GM18498 (cell line): ENCODE results near the gene KCNG2.

Experiments
- ATAC-seq: cut with Tn5 transposase; IDR thresholded peaks from one replicate; pipeline ENCODE4 v1.9.1; 2021; ENCODE audit warnings: mild to moderate bottlenecking, moderate library complexity; ENCODE audit not compliant: unreplicated experiment

Gene KCNG2

DNA sequence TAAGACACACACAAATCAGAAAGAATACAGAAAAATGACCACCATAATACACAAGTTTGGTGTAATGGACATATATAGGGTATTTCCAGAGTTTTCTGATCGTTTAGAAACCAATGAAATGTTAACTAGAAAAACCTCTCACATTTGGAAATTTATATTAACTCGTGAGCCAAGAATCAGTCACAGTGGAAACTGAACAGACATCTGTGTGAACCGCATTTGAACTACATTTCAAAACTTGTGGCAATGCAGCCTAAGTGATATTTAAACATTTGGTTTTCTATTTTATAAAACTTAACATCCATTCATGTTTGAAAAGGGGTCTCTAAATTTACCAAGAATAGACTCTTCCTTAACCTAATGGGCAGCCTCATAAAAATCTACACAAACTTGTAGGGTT is 29.0 kb upstream of the KCNG2 start:
- no peak for ATAC-seq

DNA sequence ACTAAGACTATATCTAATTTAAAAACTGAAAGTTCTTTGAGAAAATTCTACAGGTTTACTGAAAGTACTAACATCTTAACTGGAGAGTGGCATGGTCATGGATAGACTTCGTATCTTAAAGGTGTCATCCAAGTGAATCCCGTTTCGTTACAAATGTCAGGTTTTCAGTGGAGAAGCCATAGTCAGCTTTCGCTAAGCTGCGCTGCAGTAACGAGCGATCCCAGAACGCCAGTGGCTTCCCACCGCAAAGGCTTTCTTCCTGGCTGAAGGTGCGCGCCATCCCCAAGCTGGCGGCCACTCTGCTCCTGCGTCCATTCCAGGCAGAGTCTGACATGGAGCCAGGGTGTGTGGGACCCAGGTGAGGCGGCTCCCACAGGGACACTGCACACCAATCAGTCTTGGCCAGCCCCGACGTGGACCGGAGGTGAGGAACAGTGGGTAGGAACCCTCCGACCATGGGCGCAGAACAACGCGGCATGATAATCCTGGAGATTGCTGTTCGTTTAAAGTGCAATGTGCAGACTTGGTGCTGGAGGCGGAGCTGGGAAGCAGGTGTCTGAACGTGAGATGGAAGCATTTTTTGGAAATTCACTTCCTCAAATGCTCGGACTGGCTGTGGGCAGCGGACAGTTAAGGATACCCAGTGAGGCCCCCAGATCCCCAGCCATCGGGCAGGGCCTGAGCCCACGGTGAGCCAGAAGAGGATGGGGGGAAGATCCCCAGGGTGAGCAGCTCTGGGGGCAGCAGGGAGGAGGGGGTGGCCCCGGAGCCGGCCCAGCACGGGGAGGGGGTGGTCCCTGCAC is 27.8 kb upstream of the KCNG2 start:
- ATAC-seq = no peak

DNA sequence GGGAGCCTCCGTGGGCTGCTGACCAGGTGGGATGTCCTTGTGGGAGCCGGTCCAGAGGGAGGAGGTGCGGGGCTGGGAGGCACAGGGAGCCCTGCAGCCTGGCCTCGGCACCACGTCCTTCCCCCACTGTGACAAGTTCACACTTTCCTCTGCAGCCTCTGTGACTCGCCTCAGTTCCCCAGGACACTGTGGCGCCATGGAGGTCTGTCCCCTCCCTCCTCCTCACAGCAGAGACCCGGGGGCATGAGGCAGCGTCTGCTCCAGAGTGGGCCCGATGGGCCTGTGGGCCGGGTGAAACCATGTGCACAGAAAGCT is 27.3 kb upstream of the KCNG2 start:
- no peak for ATAC-seq

DNA sequence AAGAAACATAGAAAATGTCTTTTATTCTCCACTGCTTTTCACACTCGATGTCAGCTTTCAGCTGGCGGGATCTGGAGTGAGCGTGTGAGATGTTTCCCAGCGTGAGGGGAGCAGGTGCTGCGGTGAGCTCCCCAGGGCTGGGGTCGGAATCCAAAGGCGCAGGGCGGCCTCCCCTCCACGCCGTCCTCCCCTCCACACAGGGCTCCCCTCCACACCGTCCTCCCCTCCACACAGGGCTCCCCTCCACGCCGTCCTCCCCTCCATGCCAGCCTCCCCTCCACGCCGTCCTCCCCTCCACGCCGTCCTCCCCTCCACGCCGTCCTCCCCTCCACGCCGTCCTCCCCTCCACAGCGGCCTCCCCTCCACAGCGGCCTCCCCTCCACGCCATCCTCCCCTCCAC is 26.9 kb upstream of the KCNG2 start:
- no peak for ATAC-seq

DNA sequence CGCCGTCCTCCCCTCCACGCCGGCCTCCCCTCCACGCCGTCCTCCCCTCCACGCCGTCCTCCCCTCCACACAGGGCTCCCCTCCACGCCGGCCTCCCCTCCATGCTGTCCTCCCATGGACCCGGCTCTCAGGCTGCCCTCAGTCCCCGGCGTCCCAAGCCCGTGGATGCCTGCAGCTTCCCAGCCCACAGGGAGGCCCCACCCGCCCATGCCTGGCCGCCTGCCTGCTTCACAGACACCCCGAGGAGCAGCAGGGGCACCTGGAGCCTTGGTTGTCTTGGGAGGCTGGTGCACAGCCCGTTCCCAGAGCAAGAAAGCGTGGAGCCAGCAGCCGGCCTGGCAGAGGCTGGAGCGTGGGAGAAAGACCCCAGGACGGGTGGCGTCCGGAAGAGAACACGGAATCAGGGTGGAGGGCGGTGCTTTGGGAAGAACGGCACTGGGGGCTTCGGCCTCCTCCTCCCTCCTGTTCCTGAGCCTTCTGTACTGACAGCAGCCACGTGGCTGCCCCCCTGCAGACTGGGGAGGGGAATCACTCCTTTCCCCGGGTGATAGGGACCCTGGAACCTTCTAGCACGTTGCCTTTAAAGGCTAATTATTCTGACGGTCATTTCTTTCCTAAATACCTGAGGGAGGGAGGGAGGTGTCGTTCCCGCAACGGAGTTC is 26.2 kb upstream of the KCNG2 start:
- no peak for ATAC-seq

DNA sequence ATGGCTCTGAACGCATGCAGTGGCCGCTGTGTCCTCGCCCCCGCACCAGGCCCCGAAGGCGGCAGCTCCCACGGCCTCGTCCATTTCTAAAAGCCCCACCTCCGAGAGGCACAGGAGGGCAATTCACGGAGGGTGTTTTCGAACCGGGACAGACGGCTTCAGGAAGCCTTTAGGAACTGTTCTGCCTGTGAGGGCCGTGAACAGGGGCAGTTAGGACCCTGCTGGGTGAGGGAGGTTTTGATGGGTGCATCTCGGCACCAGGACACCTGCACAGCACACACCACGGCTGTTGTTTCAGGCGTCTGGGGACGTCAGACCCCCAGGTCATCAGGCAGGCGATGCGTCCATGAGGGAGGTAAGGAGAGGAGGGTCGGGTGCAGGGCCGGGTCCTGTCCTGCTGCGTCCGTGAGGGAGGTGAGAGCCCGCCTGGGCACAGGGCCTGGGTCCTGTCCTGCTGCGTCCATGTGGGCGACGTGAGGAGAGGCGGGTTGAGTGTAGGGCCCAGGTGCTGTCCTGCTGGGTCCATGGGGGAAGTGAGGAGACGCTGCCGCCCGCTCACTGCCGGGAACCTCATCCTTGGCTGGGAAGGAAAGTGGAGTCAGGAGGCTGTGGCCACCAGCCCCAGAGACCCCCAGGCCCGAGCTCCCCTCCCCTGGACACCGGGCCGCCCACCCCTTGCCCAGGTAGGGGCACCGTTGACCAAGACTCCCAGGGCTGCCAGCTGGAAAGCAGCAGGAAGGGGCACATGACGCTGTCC is 25.5 kb upstream of the KCNG2 start:
- no peak for ATAC-seq

DNA sequence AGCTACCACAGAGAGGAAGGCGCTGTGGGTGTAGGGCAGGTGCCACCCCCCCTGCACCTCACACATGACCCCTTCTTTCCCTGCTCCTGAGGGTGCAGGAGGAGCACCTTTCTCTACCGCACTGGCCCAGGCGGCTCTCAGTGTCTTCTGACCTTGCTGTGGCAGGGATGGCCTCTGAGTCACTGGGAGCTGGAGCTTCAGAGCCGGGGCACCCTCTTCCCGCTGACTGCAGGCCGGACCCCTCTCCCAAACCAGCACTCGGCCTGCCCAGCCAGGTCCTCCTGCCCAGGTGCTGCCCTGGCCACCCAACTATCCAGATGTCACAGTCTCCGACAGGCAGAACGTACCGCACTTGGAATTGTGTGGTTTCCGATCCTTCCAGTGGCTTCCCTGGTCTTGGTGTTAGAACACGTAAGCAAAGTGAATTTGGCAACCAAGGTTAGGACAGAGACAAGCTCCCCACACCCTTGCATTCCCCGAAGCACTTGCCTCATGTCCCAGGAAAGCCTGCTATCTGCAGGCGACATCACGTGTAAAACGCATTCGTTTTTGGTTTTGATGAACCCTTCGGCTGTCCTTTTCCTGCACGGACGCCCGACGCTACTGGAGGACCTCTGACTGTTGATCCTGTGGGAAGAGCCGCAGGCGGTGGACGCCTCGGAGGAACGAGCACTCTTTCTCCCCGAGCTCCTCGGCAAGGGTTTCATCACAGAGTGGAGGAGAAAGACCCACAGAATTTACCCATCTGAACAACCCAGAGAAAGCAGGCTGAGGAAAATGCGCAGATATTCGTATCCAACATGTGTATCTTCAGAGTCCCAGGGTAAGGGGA is 24.7 kb upstream of the KCNG2 start:
- no peak for ATAC-seq

DNA sequence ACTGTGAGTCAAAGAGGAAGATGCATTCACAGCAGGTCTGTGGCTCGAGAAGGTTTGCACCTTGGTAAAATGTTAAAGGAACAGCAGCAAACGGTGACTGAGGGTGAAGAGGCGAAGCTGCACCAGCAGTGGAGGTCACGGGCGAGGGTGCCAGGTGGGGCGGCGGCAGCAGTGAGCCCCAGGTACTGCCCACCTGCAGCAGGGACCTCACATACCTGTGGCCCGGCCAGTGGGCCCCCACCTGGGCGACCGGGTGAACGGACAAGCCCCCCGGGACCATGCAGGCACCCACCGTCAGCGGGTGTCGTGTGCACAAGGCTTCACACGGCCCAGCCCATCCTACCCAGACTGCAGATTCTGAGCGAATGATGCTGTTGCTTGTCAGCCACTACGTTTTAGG is 23.6 kb upstream of the KCNG2 start:
- ATAC-seq = no peak

DNA sequence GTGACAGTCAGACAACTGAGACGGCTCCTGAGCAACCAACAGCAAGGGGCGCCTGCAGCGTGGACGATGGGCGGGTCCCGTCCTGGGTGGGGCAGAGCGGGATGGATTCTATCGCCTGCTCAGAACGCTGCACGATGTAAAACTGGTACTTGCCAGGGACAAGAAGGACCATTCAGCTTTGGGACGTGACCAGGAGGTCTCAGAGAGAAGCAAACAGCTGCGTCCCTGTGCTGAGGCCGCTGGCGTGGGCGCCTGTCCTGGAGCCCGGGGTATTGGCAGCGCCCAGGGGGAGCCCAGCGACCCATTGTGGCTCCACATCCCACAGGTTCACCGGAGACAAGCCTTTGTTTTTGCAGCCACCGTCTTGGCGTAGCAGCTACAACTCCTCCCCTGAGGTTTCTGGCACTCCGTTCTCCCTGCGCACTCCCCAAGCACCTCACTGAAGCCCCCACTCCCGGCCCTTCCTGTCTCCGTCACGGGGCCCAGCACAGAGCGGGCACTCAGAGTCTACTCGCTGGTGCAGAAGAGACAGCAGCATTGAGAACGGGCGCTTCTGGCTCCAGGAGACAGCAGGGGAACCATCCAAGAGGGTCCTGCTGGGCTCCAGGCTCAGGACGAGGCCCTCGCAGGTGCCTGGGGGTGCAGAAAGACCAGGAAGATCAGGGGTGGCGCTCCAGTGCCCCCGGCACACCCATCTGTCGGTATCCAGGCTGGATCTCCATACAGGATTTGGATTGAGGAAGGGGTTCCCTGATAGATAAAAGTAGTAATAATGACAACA is 22.1 kb upstream of the KCNG2 start:
- no peak for ATAC-seq

DNA sequence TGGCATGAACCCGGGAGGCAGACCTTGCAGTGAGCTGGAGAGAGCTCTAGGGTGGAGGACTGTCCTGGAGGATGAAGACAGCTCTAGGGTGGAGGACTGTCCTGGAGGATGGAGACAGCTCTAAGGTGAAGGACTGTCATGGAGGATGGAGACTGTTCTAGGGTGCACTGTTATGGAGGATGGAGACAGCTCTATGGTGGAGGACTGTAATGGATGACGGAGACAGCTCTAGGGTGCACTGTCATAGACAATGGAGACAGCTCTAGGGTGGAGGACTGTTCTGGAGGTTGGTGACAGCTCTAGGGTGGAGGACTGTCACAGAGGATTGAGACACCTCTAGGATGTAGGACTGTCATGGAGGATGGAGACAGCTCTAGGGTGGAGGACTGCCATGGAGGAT is 21.1 kb upstream of the KCNG2 start:
- ATAC-seq = no peak

DNA sequence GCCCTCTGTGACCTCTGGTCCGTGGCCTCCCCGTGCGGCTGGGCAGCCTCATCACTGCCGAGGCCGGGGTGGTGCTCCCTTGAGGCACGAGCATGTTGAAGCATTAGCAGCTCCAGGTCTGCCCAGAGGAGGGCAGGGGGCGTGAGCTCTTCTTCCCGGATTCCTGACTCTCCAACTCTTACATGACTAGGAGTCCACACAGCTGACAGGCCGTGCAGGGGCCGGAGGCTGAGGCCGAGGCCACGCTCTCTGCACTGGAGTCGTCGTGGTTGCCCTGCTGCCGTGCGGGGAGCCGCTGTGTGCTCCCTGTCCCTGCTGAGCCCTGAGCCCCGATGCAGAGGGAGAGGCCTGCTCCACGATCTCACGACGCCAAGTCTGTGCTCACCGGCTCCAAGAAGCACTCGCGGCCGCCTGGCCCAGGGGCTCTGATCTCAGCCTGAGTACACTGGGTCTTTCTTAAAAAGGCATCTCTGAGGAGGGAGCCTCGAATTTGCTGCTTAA is 19.4 kb upstream of the KCNG2 start:
- no peak for ATAC-seq

DNA sequence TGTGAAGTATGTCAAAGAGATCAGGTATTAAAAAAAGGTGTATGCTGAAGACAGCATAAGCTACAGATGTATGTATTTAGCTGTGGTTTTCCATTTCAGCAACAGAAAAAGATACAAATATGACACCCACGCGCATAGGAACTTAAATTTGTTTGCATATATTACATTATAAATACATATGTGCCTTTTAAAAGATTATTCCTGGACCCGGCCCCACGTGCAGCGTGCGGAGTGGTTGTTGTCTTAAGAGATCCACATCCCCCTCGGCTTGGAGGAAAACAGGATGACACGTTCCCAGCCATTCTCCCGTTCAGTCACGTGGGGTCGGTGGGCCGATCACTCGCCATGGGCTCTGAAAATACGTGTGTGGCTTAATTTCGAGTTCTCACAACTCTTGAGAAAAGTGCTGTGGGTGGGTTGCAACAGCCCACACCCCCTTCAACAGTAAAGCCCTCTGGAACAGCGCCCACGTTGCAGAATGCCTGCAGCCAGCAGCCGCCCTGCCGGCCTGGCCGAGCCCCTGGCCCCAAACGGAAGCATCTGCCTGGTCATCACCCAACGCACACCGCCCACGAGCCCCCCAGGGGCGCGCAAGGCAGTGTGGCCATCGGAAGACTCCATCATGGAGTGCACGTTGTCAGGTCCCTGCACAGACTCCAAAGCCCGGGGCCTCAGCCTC is 18.6 kb upstream of the KCNG2 start:
- no peak for ATAC-seq

DNA sequence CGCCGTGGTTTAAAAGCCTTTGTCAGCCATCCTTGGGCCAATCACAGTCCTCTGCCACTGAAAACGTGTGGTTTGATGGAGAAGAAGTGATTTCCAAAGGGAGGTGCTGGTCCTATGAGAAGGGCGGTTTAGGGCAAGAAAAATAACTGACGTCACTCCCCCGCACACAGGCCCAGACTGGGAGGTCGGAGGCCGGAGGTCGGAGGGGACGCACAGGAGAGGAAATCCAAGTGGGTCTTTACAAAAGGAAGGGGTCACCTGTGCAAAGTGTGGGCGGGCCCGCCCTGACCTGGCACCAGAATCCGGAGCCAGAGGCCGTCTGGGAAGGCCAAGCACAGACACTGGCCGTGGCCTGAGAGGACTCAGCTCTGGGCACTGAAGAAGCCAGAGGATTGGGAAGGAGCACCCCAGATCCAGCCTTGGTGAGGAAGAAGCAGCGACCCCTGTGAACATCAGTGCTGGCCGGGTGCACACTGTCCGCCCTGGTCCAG is 18.0 kb upstream of the KCNG2 start:
- no peak for ATAC-seq

DNA sequence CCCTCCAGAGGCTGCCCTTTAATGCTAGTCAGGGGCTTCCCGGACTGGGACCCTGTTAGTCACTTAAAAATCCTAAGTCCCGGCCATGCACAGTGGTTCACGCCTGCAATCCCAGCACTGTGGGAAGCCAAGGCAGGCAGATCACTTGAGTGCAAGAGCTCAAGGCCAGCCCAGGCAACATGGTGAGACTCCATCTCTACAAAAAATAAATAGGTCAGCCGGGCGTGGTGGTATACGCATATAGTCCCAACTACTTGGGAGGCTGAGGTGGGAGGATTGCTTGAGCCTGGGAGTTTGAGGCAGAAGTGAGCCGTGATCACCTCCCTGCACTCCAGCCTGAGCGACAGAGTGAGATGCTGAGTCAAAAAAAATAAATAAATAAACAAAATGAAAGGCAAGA is 17.2 kb upstream of the KCNG2 start:
- no peak for ATAC-seq

DNA sequence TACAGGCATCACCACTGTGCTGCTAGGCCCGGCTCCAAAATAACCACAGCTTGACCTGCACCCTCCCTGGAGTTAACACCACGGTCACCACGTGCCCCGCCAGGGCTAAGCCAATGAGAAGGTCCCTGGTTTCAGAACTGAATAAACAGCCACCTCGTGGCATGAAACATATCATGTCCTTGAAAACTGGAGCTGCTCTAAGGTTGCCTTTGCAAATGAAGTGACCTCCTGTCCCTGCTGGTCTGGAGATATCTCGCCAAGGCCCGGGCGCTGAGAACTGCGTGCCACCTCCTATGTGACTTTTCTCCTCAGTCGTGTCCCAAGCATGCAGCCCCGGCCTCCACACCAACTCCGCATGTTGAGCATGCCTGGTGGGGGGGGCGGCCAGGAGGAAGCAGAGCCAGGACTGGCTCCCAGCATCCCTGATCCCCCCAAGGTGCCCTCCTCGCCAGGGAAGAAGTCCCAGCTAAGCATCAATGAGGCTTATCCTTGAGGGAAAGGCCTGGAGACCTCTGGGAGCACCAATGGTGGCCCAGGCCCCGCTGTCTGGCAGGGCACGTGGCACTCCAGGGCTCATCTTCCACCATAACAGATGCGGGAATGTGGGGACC is 16.3 kb upstream of the KCNG2 start:
- no peak for ATAC-seq

DNA sequence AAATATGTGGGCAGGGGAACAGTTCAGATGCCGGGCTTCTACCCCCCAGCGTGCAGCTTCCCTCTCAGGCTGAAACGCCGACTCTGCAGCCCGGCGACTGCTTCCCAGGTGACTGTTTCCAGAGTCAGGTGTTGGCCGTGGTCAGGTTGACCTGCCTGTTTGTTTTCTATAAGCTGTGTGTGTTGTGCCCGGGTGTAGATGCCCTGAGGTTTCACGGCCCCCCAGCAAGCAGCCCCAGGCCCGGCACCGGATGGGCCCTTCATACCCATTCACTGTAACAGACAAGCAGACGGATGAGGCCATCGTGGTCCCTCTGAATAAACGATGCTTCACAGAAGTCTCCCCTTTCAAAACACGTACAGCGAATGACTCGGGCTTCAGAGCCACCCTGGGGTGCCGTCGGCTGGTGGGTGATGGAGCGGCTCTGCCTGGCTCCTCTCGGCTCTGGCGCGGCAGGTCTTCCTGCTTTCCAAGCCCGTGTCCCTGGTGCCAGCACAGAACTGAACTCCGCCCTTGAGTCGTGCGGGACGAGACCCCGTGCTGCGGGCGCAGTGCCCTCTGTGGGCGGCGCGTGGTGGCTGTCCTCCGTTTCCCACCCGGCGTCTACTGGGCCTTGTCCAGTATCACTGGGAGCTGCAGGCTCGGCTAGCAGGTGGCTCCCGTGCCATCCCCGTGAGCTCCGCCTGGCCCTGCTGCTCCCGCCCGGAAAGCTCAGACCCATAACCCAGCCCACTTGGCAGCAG is 15.0 kb upstream of the KCNG2 start:
- no peak for ATAC-seq

DNA sequence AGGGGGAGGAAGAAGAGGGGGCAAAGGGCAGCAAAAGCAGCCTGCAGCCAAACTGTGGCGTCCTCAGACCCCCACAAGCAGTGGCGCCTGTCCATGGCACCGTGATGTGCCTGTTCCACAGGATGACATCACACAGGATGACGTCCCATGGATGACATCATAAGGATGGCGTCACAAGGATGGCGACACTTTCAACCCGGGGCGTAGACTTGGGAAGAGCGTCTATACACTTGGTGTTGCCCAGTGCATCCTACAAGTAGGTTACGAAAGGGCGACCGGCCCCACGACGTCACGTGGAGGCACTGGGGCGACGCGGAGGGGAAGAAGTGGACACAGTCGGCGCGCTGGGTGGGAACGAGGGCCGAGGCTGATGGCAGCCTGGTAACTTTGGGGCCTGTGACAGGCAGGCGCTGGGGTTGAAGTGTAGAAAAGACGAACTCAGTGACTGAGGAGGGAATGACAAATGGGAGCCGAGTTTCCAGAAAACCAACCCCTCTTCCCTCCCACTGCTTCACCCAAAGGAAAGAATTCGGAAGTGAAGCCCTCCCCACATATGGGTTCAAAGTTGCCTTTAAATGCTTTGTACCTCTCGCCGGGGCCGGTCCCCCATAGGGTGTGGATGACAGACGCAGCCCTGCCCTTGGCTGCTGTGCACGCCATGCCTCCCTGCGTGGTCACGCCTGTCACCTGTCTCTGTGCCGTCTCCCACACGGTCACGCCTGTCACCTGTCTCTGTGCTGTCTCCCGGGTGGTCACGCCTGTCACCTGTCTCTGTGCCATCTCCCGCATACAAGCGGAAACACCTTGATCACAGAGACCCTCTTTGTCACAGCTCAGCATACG is 13.4 kb upstream of the KCNG2 start:
- no peak for ATAC-seq
